HL-60 (cell line): Measurements from ENCODE around the gene ISG20L2.

Experiments used
- CTCF ChIP-seq: IDR thresholded peaks from one replicate; pipeline ENCODE4 v1.5.1; 2011; ENCODE audit warnings: low read length, control low read depth, inconsistent platforms; ENCODE audit not compliant: insufficient read depth
- GABPA ChIP-seq: IDR thresholded peaks from 2 replicates; pipeline ENCODE4 v1.6.1; 2012; ENCODE audit warnings: low read depth
- POLR2AphosphoS5 ChIP-seq: IDR thresholded peaks from 2 replicates; pipeline ENCODE4 v1.6.1; 2012; ENCODE audit warnings: low read depth
- TF ChIP-seq, protein P1 (sequence below): IDR thresholded peaks from 2 replicates; pipeline ENCODE4 v1.6.1; 2012; ENCODE audit warnings: low read depth; ENCODE audit not compliant: insufficient replicate concordance

- TF ChIP-seq CTCF (no peak), POLR2AphosphoS5 (no peak), GABPA (no peak)
- TF ChIP-seq, protein P1, sequence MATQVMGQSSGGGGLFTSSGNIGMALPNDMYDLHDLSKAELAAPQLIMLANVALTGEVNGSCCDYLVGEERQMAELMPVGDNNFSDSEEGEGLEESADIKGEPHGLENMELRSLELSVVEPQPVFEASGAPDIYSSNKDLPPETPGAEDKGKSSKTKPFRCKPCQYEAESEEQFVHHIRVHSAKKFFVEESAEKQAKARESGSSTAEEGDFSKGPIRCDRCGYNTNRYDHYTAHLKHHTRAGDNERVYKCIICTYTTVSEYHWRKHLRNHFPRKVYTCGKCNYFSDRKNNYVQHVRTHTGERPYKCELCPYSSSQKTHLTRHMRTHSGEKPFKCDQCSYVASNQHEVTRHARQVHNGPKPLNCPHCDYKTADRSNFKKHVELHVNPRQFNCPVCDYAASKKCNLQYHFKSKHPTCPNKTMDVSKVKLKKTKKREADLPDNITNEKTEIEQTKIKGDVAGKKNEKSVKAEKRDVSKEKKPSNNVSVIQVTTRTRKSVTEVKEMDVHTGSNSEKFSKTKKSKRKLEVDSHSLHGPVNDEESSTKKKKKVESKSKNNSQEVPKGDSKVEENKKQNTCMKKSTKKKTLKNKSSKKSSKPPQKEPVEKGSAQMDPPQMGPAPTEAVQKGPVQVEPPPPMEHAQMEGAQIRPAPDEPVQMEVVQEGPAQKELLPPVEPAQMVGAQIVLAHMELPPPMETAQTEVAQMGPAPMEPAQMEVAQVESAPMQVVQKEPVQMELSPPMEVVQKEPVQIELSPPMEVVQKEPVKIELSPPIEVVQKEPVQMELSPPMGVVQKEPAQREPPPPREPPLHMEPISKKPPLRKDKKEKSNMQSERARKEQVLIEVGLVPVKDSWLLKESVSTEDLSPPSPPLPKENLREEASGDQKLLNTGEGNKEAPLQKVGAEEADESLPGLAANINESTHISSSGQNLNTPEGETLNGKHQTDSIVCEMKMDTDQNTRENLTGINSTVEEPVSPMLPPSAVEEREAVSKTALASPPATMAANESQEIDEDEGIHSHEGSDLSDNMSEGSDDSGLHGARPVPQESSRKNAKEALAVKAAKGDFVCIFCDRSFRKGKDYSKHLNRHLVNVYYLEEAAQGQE: no peak
Measured at GRCh38 chr1:156706657-156707416, 21.7 kb downstream of the ISG20L2 start.
